ENCODE measurements around the gene RCE1. TPM values are rescaled to one million over a fixed set of nuclear protein-coding genes. Genes with fewer than 3 reads are reported as not detected.

The RCE1 gene
- total RNA-seq, 1 donor from 2014 or later = 14.5 TPM

DNA sequence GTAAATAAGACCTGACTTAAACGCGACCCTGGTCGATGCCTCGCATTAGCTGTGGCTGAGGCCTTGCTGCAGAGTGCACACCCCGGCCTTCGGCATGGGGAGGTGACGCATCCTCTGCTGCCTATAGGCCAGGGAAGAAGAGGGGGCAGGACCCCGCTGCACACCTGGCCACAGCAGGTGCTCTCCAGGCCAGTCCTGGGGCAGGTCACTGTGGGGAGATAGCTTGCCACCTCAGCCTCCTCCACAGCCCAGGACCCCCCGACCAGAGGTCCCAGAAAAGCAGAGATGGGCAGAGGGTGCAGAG is 26.3 kb downstream of the RCE1 start:
- peak; percentile 4 for ATAC-seq

DNA sequence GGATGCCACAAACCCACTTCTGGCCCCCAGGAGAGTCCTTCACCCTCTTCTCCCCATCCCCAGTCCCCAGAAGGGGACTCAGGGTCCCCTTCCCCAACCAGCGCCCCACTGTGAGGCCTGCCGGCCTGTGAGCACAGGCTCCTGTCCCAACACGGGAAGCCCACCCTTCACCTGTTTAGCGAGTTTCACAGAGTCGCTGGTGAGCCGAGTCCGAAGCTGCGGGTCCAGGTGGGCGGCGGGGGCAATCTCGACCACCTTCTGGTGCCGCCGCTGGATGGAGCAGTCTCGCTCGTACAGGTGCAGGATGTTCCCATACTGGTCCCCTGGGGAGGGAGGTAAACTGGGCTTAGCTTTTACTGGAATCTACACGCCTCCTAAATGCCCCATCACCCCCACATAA is 26.9 kb downstream of the RCE1 start:
- ATAC-seq = no peak

DNA sequence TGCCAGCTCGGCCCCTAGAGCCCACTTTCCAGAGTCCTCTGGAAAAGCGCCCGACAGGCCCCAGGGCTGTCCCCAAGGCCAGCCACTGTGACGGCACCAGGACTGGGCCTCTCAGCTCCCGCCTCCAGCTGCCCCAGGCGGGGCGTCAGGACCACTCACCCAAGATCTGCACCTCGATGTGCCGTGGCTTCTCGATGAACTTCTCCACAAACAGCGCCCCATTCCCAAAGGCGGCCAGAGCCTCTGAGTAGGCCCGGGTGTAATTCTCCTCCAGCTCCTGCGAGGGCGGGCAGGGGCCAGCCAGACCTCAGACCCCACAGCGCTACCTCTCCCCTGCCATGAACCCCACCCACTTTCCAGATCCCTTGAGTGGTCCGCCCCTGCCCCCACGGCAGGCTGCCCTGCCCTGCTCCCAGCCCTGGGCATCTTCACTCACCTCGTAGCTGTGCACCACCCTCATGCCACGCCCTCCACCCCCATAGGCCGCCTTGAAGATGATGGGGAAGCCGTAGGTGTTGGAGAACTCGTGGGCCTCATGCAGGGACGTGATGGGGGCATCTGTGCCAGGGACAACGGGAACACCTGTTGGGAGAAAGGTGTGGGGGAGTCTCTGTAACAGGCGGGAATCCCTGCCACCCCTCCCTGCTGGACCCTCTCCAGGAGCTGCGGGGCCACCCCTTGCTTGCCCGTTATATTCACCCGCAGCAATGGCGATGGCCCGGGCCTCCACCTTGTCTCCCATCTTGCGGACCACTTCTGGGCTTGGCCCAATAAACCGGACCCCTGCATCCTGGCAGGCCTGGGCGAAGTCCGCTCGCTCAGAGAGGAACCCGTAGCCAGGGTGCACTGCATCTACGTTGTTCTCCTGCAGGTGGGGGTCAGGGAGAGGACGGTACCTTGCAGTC is 27.6 kb downstream of the RCE1 start:
- no peak for ATAC-seq

DNA sequence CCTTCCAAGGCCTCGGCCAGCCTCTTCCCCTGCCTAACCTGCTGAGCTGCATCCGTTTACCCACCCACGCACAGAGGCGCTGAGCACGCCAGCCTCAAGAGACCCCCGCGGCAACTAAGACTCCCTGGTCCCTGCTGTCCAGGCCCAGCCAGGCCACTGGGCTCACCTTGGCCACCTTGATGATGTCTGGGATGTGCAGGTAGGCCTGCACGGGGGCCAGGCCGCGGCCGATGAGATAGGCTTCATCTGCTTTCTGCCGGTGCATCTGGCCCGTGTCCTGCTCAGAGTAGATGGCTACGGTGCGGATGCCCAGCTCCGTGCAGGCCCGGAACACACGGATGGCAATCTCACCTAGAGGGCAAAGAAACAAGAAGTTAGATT is 28.3 kb downstream of the RCE1 start:
- no peak for ATAC-seq

DNA sequence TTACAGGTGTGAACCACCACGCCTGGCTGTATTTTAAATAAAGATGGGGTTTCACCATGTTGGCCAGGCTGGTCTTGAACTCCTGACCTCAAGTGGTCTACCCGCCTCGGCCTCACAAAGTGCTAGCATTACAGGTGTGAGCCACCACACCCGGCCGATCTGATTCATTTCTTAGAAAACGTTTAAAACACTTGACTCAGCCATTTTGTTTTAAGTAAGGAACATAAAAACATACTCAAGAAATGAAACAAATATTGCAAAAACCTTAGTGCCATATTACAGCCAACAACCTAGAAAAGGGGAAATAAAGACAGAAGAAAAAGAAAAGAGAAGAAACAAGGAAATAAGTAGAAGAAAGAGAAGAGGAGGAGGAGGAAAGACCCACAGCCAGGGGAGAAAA is 31.0 kb downstream of the RCE1 start:
- ATAC-seq = no peak

DNA sequence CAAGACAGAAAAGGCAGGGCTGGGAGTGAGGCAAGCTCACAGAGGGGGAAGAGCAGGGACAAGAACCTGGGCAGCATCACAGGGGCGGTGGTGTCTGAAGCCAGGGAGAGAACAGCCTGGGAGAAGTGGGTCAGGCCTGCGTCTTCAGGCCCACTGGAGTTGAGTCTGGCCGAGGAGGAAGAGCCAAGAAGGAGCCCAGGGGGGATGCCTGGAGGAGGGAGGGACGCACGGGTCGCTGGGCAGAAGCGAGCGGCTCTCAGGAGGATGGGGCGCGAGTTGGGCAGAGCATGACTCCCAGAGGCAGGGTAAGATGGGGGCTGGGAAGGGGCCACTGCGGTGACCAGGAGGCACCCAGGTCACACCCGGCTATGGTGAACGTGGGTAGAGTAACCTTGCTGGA is 32.1 kb downstream of the RCE1 start:
- no peak for ATAC-seq

DNA sequence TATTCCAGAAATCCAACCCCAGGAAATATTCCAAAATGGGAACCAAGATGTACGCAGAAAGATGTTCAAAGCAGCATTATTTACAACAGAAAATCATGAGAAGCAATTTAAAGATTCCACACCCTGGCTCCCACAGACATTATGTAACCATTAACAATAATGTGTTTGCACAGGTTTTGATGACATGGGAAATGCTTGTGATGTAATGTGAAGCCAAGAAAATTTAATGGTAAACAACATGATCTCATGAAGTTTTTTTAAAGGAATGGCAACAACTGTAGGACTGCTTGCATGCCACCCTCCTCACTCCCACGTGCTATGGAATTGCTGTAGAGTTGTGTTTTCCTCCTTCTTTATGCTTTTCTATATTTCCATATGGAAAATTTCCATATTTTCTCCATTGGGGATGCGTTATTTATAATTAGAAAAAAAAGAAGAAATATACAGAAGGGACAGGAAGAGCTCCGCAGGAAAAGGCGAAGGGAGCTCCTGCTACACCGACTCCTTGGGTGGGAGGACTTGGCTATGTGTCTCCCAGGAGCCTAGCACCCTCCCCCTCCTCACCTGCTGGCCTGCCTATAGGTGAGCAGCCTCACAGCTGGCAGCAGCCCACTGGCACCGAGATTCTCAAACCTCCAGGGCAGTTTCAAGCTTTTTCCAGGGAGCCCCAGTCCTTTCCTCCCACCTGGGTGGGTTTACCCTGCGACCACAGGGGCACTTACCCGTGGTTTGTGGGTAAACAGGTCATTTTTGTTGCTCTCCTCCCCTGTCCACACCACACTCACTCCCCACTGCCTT is 34.5 kb downstream of the RCE1 start:
- ATAC-seq = no peak

DNA sequence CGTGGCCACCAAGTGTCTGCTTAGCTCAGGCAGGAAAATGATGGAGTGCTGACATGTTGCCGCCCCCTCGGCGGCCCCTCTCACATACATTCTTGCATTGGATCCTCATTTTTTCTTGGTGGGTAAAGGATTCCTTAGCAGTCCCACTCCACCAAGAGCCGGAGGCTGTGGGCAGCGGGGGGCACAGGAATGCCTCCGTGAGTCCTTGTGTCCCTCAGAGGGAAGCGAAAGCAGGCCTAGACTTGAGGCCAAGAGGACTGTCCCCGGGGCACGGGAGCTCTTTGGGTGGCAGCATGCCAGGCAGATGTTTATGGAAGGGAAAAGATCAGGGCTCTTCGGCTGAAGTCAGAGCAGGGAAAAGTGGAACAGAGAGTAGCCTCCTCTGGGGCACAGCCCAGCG is 35.2 kb downstream of the RCE1 start:
- ATAC-seq = no peak

DNA sequence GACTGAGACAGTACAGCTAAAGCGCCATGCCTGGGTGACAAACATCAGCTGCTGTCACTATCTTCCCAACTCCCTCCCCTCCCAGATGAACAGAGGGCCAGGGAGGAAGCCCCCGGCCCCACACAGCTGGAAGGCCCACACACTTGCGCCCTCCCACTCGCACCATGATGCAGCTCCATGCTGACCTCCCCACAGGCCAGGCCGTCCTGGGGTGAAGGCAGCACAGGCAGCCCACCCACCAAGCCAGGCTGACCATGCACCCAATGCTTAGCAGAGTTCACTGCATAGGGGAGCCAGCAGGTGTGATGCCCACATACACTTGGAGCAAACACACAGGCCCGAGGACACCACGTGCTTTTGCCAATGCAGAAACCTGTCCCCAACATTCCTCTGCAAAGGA is 35.8 kb downstream of the RCE1 start:
- no peak for ATAC-seq

DNA sequence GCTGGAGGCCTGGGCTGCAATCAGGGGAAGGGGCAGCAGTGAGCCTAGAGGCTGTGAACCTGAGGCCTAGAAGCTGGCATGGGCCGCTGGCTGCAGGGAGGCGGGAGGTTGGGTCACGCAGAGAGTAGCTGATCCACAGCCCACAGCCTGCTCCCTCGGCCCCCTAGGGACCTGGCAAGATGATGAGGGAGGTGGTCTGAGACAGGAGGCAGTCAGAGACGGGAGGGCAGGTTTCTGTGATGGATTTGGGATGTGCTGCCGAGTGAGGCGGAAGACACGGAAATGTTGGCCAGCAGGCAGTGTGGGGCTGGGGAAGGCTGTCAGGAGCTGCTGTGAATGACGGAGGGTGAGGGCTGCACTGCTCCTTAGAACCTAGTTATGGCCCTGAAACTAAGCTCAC is 36.3 kb downstream of the RCE1 start:
- ATAC-seq = no peak

DNA sequence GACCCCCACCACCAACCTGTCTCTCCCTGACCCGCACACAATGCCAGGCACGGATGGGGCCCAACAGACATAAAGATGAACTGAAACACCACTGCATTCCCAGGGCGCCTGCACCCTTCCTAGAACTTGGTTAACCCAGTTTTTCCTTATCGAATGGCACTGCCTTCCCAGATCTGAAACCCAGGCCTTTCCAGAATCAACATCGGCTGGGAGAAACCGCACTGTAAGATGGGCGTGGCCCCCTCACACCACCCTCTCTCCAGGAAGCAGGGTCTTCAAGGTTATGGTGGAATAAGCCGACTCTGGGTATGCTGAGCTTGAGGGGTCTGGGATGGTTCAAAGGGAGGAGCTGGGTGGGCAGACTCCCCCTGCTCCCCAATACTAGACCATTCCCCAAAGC is 36.8 kb downstream of the RCE1 start:
- no peak for ATAC-seq

DNA sequence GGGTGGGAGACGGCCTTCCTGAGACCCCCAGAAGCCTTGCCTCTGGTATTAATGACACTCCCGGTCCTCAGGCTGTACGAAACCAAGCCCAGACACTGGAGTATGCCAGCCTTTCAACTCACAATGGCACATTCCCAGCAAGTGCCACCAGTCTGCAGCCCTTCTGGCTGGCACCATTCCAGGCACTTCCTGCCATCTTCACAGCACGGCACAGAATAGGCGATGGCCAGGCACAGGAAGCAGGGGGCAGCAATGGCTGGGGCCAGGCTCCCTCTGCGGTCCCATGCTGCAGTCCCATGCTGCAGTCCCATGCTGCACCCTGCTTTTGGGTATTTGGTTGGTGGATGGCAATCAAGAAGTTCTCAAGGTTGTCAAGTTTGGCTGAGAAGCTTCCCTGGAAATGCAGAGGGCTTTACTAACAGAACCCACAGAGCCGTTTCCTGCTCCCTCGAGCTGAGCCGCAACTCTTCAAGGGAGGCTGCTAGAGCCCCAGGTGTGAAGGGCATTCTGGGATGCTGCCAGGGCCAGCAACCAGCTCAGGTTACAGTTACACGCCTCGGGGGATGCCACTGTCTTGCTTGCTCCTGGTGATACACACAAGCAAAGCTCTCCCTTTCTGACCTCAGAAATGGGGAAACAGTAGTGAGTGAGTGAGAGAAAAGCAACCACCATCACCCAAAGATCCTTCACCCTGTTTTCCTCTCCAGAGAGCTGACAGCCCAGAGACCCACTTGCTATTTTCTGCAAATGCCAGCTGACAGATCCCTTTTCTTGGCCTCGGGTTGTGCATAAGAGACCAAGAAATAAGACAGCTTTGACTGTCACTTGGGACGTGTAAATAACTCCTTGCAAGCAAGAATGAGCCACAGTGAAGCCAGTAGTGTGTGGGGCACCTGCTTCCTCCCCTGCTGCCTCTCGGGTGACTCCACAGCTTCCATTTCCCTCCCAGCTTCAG is 37.5 kb downstream of the RCE1 start:
- ATAC-seq = peak; percentile 13

DNA sequence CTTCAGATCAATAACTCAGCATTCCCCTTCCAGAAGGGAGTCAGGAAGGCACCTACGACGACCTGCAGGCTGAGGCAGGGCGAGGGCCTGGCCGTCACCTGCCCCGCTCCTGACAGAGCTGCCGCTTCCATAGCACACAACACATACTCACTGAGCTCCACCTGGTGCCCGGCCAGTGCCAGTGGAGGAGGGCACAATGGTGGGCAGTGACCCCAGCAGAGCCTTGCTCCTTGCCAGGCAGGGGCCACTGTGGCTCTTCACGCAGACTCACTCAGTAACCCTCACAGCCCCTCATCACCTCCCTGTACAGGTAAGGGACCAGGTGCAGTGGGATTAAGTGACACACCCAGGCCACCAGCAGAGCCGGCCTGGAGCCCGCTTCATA is 38.2 kb downstream of the RCE1 start:
- peak; percentile 19 for ATAC-seq

DNA sequence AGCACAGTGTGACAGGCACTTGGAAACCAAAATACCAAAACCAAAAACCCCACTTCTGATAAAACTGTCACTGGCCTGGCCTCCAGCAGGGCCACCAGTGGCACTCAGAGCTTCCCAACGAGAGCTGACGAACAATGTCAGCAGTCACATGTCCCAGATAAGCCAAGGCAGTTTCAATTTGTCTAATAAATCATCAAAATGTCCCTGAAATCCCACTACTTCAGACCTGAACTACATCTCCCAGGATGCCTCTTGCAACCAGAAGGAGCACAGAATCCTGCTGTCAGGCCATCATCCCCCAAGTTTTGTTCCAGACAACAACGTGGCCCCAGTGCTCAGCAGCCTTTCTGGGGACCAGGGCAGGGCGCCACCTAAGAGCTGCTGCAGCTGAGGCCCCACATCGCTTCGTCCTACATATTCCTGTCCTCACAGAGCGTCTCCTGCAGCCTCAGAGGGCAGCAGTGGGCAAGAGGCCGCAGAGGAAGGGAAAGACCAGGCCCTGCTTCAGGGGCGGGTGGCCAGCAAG is 38.7 kb downstream of the RCE1 start:
- no peak for ATAC-seq

DNA sequence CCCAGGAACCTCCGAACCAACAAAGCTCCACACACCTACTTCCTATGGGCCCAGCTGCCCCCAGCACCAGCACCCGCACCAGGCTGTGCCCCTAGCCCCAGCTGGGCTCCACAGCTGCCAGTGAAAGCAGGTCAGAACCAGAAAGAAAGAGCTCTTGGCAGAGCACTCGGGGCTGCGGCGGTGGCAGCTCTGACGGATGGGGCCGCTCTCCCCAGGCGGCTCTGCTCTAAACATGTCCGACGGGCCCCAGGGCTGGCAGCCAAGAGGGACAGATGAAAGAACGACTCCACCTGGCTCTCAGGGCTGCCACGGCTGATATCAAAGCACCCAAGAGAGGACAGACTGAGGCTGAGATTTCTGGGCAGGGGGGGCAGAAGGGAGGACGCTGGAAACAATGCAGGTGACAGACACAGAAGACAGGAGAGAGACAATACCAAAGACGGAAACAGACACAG is 39.3 kb downstream of the RCE1 start:
- ATAC-seq = peak; percentile 25

DNA sequence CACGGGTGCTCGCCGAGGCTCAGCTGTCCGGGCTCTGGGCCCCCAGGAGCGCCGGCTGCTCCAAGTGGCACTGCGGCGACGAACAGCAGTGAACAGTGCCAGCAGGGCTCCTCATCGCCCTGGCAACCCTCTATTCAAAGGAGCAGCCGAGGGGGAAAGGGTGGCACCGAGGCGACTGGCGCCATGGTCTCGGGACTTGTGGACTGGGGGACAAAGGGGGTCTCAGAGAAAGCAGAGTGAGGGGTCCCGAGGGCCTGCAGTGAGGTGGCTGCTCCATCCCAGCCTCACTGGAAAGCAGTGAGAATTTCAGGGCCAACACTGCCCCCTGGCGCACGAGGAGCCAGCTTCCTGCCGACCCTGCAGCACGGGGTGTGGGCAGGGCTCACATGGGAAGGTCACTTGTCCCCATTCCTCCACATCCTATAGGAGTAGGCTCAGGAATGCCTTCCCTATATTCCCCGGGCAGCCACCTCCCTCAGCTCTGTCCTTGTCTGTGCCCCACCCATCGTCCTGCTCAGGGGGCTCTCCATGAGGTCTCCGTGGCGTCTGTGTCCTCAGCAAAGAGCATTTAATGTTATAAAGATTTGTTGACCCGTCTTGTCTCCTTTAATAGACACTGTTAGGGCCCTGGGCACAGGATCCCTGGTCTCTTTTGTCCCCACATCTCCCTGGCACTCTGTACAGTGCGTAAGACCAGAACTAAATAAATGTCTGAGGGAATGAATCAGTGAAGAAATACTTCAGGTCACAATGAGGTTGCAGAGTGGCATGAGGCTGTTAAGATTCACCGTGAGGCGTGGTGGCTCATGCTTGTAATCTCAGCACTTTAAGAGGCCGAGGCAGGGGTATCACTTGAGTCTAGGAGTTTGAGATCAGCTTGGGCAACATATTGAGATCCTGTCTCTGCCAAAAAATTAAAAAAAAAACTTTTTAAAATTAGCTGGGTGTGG is 40.0 kb downstream of the RCE1 start:
- ATAC-seq = peak; percentile 69

DNA sequence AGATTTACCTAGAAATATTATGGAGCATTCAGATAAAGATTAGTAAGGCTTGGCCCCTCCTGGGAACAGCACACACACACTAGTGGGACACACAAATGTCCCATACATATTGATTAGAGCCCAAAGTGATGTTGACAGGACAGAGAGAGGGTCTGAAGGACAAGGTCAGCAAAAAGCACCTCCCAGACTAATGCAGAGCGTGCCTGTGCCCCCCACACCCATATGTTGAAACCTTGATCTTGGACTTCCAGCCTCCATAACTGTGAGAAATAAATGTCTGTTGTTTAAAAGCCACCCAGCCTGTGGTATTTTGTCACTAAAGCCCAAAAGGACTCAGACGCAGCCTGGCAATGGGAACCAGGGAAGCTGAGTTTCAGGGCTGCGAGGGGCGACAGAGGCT is 41.2 kb downstream of the RCE1 start:
- ATAC-seq = no peak

DNA sequence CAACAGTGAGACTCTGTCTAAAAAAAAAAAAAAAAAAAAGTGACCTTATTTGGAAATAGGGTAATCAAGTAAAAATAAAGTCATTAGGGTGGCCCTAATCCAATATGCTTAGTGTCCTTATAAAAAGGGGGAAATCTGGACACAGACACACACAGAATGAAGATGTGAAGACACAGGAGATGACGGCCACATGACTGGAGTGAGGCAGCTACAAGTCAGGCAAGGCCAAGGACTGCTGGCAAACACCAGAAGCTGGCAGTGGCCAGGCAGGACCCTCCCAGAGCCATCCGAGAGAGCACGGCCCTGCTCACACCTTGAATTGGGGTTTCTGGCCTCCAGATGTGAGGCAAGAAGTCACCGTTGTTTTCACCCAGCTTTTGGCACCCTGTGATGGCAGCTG is 42.2 kb downstream of the RCE1 start:
- no peak for ATAC-seq

DNA sequence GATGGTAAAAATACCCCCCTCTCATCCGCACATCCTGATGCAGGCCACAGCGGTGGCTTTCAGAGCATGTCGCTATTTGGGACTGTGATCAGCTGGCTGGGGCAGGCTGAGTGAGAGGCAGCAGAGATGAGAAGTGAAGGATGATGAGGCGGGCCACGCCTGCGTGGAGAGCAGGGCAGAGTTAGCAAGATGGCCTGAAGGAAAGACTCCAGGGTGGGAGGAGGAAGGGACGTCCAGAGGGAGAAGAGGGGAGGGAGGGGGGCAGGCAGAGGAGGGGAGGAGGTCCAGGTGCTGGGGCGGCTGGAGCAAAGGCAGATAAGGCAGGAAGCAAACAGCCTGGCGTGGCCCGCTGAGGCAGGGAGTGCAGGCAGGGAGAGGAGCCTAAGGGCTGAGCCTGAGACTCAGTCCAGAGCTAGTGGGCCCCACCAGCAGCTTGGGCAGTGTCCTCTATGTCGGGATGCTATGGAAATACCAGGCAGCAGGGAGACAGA is 42.8 kb downstream of the RCE1 start:
- ATAC-seq = no peak

DNA sequence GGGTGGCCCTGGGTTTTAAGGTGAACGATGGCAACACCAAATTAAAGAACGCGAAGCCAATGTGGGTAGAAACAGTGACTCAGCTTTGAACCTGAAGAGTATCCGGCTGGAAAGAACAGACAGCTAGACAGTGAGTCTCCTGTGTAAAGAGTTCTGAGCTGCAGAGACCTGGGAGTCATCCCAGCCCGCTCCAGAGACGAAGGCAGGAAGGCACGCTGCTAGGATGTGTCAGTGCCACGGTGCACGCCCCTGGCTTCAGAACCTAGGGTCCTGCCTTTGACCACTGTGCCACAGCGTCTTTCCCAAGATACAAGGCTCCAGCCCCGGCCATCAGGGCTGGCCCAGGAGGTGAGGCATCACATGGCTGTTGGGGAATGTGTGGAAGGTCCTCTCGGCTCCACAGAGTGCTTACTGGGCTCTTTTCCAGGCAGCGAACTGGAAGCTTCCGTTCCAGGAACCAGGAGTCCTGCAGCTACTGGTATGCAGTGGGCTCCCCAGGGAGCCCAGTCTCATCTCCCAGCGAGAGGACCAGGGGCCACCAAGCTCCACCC is 43.5 kb downstream of the RCE1 start:
- no peak for ATAC-seq

DNA sequence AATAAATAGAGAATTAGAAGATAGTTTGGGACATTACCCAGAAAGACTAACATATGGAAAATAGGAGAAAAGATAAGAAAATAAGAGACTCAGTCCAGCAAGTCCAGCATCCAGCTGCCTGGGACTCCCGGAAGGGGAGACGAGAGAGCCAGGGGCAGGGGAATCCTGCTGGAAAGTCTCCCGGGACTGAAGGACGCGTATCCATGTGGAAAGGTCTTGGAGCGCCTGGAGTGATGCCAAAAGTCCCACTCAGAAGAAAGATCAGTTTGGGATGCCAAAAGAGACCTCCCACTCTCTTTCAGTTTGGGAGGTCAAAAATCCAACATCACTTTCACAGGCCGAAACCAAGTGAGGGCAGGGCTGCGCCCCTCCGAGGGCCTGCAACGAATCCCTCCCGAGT is 44.3 kb downstream of the RCE1 start:
- no peak for ATAC-seq
